Superior temporal gyrus (tissue), 1 donor: ENCODE data around the gene TTYH2.

Experiments
- DNase-seq: peaks from one replicate; pipeline ENCODE4 v3.0.0-alpha.2; 2016; ENCODE audit errors: extremely low spot score

TTYH2 gene

DNA sequence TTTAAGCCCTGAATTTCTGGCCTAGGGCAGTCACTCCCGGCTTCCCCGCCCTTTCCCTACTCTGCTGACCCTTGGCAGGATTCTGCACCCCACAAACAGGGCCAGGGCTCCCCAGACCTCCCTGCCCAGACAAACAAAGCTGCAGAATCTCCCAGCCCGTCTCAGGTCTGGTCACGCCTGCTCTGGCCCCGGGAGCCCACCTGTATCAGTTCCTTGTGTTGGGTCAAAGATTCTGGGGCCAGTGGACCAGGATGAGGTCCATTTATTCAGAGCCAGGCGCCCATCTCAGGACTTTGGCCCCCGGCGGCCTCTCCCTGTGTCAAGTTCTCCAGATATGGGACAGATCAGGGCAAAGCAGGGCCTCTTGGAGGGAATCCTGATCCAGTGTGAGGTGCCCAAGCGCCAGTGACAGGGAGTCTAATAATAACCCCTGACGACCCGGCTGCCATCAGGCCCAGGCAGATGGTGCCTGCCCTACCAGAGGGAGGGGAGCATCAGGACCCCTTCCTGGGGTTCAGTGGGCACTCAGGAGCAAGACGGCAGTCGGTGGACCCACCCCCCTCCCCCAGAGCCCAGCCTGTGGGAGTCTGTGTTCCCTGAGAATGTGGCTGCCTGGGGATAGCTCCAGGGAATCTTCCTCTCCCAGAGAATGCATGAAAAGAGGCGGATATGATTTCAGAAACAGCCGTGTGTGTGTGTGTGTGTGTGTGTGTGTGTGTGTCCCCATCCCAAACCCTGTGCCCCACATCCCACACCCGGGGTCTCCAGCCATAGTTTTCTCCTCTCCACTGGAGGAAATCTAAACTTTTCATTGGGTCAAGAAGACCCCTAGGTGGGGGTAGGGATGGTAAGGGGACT is 1.3 kb downstream of the TTYH2 start:
- DNase-seq: no peak

GRCh38 chr17:74215342-74215727 is 2.0 kb downstream of the TTYH2 start:
- peak; percentile 69 for DNase-seq

DNA sequence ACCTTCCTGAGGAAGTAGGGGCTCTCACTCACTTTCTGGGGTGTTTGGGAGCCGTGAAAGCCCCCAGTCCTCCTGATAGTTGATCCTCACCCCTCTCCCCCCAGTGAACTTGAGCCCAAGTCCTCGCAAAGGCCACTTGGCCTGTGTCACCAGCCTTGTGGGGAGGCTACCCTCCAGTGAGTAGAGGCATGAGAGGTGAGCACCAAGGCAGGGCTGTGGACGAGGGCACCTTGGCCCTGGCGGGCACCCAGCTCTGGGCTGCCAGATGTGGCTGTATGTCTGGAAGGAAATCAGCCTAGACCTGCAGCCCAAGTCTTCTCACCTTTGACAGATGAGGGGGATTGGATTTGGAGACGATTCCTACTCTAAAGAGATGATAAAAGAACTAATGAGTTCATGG is 3.1 kb downstream of the TTYH2 start:
- no peak for DNase-seq

GRCh38 chr17:74217037-74217730 is 3.8 kb downstream of the TTYH2 start:
- DNase-seq: no peak

GRCh38 chr17:74217888-74218287 is 4.5 kb downstream of the TTYH2 start:
- DNase-seq: no peak

DNA sequence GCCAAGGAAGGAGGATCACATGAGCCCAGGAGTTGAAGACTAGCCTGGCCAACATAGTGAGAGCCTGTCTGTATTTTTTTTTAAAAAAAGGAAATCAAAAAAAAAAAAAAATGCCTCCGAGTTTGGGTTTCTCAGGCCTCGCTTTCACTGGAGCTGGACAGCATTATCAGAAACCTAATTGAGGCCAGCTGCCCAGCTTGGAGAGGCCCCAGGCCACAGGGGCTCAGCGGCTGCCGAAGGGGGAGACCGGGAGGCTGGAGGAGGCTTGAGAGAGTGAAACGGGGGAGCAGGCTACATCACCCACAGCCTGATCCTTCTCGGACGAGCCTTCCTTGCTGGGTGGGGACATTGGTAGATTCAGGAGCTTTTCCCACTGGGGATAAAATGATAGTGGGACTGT is 5.1 kb downstream of the TTYH2 start:
- no peak for DNase-seq

DNA sequence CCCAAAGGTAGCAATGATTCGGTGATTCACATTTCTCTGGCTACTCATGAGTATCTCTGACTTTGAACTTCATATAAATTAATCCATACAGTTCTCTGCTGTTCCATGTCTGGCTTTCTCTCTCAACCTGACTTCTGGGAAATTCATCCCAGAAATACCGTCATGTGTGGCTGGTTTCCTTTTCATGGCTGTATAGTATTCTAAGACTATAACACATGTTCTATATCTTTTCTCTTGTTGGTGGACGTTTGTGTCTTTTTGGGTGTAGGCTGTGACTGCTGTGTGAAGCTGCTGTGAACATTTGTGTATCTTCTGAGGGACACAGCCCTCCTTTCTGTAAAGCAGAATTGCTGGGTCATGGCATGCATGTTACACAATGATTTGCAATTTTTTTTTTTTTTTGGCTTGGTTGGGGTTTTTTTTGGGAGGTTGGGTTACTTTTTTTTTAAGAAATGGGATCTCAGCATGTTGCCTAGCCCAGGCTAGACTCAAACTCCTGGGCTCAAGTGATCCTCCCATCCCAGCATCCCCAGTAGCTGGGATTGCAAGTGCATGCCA is 6.3 kb downstream of the TTYH2 start:
- DNase-seq: peak; percentile 6

- DNase-seq: peak; percentile 5
Observed at GRCh38 chr17:74220219-74220618, 6.8 kb downstream of the TTYH2 start.

GRCh38 chr17:74220946-74221818 is 7.8 kb downstream of the TTYH2 start:
- DNase-seq: no peak

- DNase-seq: no peak
Observed at GRCh38 chr17:74222399-74222798, 9.0 kb downstream of the TTYH2 start.

- DNase-seq: no peak
Observed at GRCh38 chr17:74223901-74224300, 10.5 kb downstream of the TTYH2 start.

- DNase-seq: no peak
Observed at GRCh38 chr17:74224959-74225725, 11.8 kb downstream of the TTYH2 start.

GRCh38 chr17:74226252-74226651 is 12.9 kb downstream of the TTYH2 start:
- DNase-seq: no peak

DNA sequence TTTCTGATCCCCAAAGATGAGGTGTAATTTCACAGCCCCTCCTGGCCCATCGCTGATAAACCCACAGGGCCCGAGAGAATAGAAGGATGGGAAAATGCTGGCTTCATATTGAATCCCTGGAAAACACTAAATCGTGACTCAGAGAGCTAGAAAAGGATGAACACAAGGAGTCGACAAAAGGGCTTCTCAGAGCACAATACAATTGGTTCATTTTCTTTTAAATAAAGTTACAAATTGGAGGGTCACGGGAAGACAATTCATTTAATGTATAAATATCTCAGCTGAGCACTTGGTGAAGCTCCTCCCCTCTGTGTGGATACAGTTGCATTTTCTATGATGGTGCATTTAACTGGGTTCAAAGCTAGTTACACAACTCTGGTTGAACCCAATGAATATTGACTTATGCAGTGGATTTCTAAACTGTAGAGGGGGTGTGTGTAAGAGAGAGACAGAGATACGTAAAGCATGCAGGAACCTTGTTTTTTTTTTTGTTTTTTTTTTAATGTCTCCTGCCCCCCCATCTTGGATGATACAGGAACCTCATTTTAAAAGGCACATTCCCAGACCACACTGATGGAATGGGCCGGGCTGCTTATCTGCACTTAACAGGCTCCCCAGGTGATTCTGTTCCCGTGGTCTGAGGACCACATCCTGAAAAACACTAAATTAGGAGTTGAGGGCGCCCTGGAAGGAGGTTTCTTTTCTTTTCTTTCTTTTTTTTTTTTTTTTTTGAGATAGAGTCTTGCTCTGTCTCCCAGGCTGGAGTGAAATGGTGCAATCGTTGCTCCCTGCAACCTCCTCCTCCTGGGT is 14.1 kb downstream of the TTYH2 start:
- DNase-seq: no peak

DNA sequence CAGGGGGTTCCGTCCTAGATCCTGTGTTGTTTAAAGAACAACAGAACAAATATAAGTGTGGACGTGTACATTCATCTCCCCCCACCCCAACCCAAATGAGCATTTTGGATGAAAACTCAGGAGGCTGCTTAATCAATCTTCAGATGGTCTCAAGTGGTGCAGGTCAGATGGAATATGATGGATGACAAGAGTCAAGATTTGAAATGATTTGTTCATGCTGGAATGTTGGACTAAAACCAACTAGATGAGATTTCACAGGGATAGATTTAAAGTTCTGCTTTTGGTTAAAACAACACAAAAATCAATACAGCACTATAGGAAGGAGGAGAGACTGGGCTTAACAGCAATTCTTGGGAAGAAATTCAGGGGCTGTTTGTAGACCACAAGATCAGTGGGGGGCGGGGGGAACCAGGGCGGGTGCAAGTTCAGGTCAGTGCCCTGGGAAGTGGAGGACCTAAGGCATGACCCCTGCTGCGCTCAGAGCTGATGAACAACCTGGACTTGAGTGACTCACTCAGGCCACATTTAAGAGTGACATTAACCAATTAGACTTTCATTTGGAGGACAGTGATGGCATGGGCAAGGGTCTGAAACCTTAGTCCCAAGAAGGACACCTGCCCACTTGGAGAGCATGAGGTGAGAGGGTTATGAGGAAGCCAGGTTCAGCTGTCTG is 15.1 kb downstream of the TTYH2 start:
- DNase-seq: no peak

GRCh38 chr17:74230896-74231295 is 17.5 kb downstream of the TTYH2 start:
- DNase-seq: no peak

- no peak for DNase-seq
Observed at GRCh38 chr17:74231928-74232907, 18.8 kb downstream of the TTYH2 start.

DNA sequence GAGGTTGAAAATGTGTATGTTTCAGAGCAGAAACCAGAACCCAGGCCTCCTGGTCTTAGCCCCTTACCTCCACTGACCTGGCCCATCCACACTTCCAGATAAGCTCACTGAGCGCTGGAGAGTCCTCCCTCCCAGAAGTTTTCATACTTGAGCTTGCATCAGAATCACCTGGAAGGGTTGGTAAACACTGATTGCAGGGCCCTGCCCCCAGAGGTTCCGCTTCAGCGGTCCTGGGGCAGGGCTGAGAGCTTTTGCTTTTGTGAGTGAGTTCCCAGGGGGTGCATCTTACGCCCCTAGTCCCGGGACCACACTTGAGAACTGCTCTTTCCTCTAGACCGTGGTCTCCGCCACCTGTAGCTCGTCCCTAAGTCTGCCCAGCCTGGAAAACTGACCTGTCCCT is 20.6 kb downstream of the TTYH2 start:
- DNase-seq: no peak

DNA sequence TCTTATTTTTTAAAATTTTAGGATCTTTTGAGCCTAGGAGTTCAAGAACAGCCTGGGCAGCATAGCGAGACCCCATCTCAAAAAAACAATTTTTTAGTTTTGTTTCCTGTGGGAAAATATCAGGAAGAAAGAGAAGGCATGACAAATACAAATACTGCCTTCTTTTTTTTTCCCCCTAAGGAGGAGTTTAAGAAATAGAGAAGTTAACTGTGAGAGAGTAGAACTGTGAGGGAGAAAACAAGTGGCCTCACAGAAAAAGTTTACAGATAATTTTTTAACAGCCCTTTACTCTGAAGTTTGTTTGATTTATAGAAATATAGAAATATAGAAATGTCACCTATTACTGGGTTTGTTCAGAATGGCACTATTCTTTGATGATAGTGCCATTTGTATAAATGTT is 21.1 kb downstream of the TTYH2 start:
- no peak for DNase-seq
